HEK293 (cell line): Measurements from ENCODE around the gene KBTBD3.

Experiments
- CTCF ChIA-PET: fragments of 350-600 bp; formaldehyde crosslinking; extraction: SDS; loops from one replicate; lab custom pipeline; 2021; ENCODE audit warnings: antibody characterized with exemption; lab: Yijun Ruan, JAX
- POLR2A ChIA-PET: fragments of 300-600 bp; formaldehyde crosslinking; extraction: SDS; loops from one replicate; lab custom pipeline; 2020; ENCODE audit warnings: antibody characterized with exemption, inconsistent platforms; lab: Yijun Ruan, JAX
- H3K27ac ChIP-seq: fragments of 200-500 bp; sonication (Bioruptor generic); 2 replicates; pipeline ENCODE4 v1.5.1; 2014; ENCODE audit warnings: low read depth, low read length, control low read depth, inconsistent platforms; ENCODE audit errors: extremely low read depth
- H3K36me3 ChIP-seq, 2 experiments: fragments of 200-500 bp in 1 of 2; sonication (Bioruptor generic) in 1 of 2; 1 replicate in 1 of 2; 2 replicates in 1 of 2; pipeline ENCODE4 v1.5.1; 2014 to 2017; ENCODE audit warnings: inconsistent platforms in 2 of 2, low read length in 2 of 2; ENCODE audit not compliant: control insufficient read depth in 2 of 2, insufficient read depth in 1 of 2
- H3K4me1 ChIP-seq: fragments of 200-500 bp; sonication (Bioruptor generic); 2 replicates; pipeline ENCODE4 v1.5.1; 2014; ENCODE audit warnings: mild to moderate bottlenecking, low read length, inconsistent platforms; ENCODE audit not compliant: control insufficient read depth, insufficient read depth
- H3K4me3 ChIP-seq: 2 replicates; pipeline ENCODE4 v1.5.1; 2011; ENCODE audit warnings: low read depth, mild to moderate bottlenecking, control low read depth, low read length, moderate library complexity
- H3K9me3 ChIP-seq: fragments of 200-500 bp; sonication (Bioruptor generic); 2 replicates; pipeline ENCODE4 v1.5.1; 2014; ENCODE audit warnings: low read depth, low read length, inconsistent platforms; ENCODE audit not compliant: control insufficient read depth, insufficient read depth
- GFI1B ChIP-seq: fragments of 450-650 bp; formaldehyde crosslinking; IDR thresholded peaks from 2 replicates; pipeline ENCODE4 v1.5.1; 2016; ENCODE audit warnings: missing biosample characterization, missing genetic modification characterization
- KLF1 ChIP-seq: fragments of 450-650 bp; formaldehyde crosslinking; IDR thresholded peaks from 2 replicates; pipeline ENCODE4 v1.5.1; 2016; ENCODE audit warnings: missing biosample characterization, missing genetic modification characterization
- KLF10 ChIP-seq: fragments of 450-650 bp; IDR thresholded peaks from 2 replicates; pipeline ENCODE4 v1.5.1; 2018; ENCODE audit warnings: missing biosample characterization, mild to moderate bottlenecking, missing genetic modification characterization
- KLF17 ChIP-seq: fragments of 450-650 bp; formaldehyde crosslinking; IDR thresholded peaks from 2 replicates; pipeline ENCODE4 v1.5.1; 2016; ENCODE audit warnings: missing biosample characterization, missing genetic modification characterization
- KLF9 ChIP-seq: fragments of 450-650 bp; formaldehyde crosslinking; IDR thresholded peaks from 2 replicates; pipeline ENCODE4 v1.5.1; 2016; ENCODE audit warnings: missing biosample characterization, missing genetic modification characterization, low read depth
- MZF1 ChIP-seq: fragments of 450-650 bp; formaldehyde crosslinking; IDR thresholded peaks from 2 replicates; pipeline ENCODE4 v1.5.1; 2017; ENCODE audit warnings: missing biosample characterization, missing genetic modification characterization, borderline replicate concordance
- PRDM6 ChIP-seq: fragments of 450-650 bp; formaldehyde crosslinking; IDR thresholded peaks from 2 replicates; pipeline ENCODE4 v1.5.1; 2017; ENCODE audit warnings: missing biosample characterization, missing genetic modification characterization
- REST ChIP-seq: fragments of 450-650 bp; formaldehyde crosslinking; IDR thresholded peaks from 2 replicates; pipeline ENCODE4 v1.5.1; 2016; ENCODE audit warnings: missing biosample characterization, missing genetic modification characterization
- SP2 ChIP-seq: fragments of 450-650 bp; formaldehyde crosslinking; IDR thresholded peaks from 2 replicates; pipeline ENCODE4 v1.5.1; 2016; ENCODE audit warnings: missing biosample characterization, missing genetic modification characterization
- TCF7L2 ChIP-seq: IDR thresholded peaks from 2 replicates; pipeline ENCODE4 v1.6.1; 2011; ENCODE audit warnings: low read depth, mild to moderate bottlenecking, inconsistent platforms, low read length, moderate library complexity, borderline replicate concordance
- ZBTB1 ChIP-seq: fragments of 450-650 bp; formaldehyde crosslinking; IDR thresholded peaks from 2 replicates; pipeline ENCODE4 v1.5.1; 2016; ENCODE audit warnings: missing biosample characterization, missing genetic modification characterization
- ZEB2 ChIP-seq: fragments of 450-650 bp; formaldehyde crosslinking; IDR thresholded peaks from 2 replicates; pipeline ENCODE4 v1.5.1; 2016; ENCODE audit warnings: missing biosample characterization, missing genetic modification characterization
- ZFP69B ChIP-seq: fragments of 450-650 bp; formaldehyde crosslinking; IDR thresholded peaks from 2 replicates; pipeline ENCODE4 v1.5.1; 2016; ENCODE audit warnings: missing biosample characterization, missing genetic modification characterization
- ZNF16 ChIP-seq: fragments of 450-650 bp; formaldehyde crosslinking; IDR thresholded peaks from 2 replicates; pipeline ENCODE4 v1.5.1; 2016; ENCODE audit warnings: low read depth, missing biosample characterization, missing genetic modification characterization
- ZNF391 ChIP-seq: fragments of 450-650 bp; formaldehyde crosslinking; IDR thresholded peaks from 2 replicates; pipeline ENCODE4 v1.5.1; 2016; ENCODE audit warnings: low read depth, missing biosample characterization, missing genetic modification characterization, borderline replicate concordance
- ZNF549 ChIP-seq: fragments of 450-650 bp; IDR thresholded peaks from 2 replicates; pipeline ENCODE4 v1.5.1; 2018; ENCODE audit warnings: missing biosample characterization, missing genetic modification characterization, mild to moderate bottlenecking, inconsistent platforms, moderate library complexity
- ZNF580 ChIP-seq: fragments of 450-650 bp; formaldehyde crosslinking; IDR thresholded peaks from 2 replicates; pipeline ENCODE4 v1.5.1; 2016; ENCODE audit warnings: missing biosample characterization, missing genetic modification characterization
- ZNF621 ChIP-seq: fragments of 450-650 bp; formaldehyde crosslinking; IDR thresholded peaks from 2 replicates; pipeline ENCODE4 v1.5.1; 2017; ENCODE audit warnings: missing biosample characterization, missing genetic modification characterization
- ZNF629 ChIP-seq: fragments of 450-650 bp; formaldehyde crosslinking; IDR thresholded peaks from 2 replicates; pipeline ENCODE4 v1.5.1; 2017; ENCODE audit warnings: missing biosample characterization, missing genetic modification characterization
- ZNF776 ChIP-seq: fragments of 450-650 bp; formaldehyde crosslinking; IDR thresholded peaks from 2 replicates; pipeline ENCODE4 v1.5.0; 2017; ENCODE audit warnings: missing biosample characterization, missing genetic modification characterization, borderline replicate concordance
- ZNF785 ChIP-seq: fragments of 450-650 bp; formaldehyde crosslinking; IDR thresholded peaks from 2 replicates; pipeline ENCODE4 v1.5.1; 2016; ENCODE audit warnings: missing biosample characterization, missing genetic modification characterization

Gene KBTBD3

GRCh38 chr11:106063009-106063408 is 14.1 kb downstream of the KBTBD3 start:
- Histone ChIP-seq H3K9me3 (no peaks in the 10 kb centered on the region), H3K4me3 (no peak overlapping the region), H3K36me3 (no peaks in the 10 kb centered on the region), H3K27ac (no peak overlapping the region), H3K4me1 (no peaks in the 10 kb centered on the region)
- CTCF ChIA-PET = no interaction called here
- TF ChIP-seq ZNF549 (tag by site-specific recombination) (peak; percentile 77; the same call in 1 of the 2 replicates), ZEB2 (tag by site-specific recombination) (no peak)
- POLR2A ChIA-PET = no interaction called here

GRCh38 chr11:106061954-106062949 is 14.9 kb downstream of the KBTBD3 start:
- H3K27ac ChIP-seq = no peak overlapping the region
- TF ChIP-seq ZBTB1 (tag by site-specific recombination) (no peak), KLF10 (tag by site-specific recombination) (no peak), TCF7L2 (no peak), ZNF580 (no peak), ZNF785 (tag by site-specific recombination) (no peak), KLF1 (tag by site-specific recombination) (no peak), SP2 (no peak), ZNF629 (tag by site-specific recombination) (no peak), PRDM6 (tag by site-specific recombination) (no peak), ZNF621 (no peak), ZNF776 (no peak), KLF9 (tag by site-specific recombination) (no peak), ZNF16 (tag by site-specific recombination) (no peak), MZF1 (no peak), GFI1B (tag by site-specific recombination) (no peak), REST (no peak), KLF17 (tag by site-specific recombination) (no peak), ZFP69B (tag by site-specific recombination) (no peak), ZNF391 (no peak)
- TF ChIP-seq, all 188 proteins: peak for 0
- no peaks in the 10 kb centered on the region for H3K4me1 ChIP-seq
- H3K4me3 ChIP-seq = no peak overlapping the region
- ChIA-PET POLR2A (interaction anchor here (1.1 kb wide), 1 partner anchor 15 kb away, joined by 5 read pairs; the partner anchor contains the start of genes AASDHPPT and KBTBD3), CTCF (interaction anchor here (0.7 kb wide), 1 partner anchor 805 kb away, joined by 3 read pairs; no protein-coding TSS in a partner anchor)
- H3K9me3 ChIP-seq = no peaks in the 10 kb centered on the region
- H3K36me3 ChIP-seq = no peaks in the 10 kb centered on the region
